Measurements from ENCODE around the gene SCRN2.
A peak's percentile ranks its signal among the peaks of the same experiment; 100 is the strongest.

Gene SCRN2

GRCh38 chr17:47879028-47879585 lies 38.0 kb upstream of the SCRN2 start:
- Histone ChIP-seq H3K9me3 (ENCODE audit: control insufficient read depth, insufficient read depth, low read depth, low read length) (no peaks in the 10 kb centered on the region), H3K4me1 (ENCODE audit: control insufficient read depth, insufficient read depth, low read length) (peaks cover 40% of the 10 kb centered on the region), H3K4me3 (ENCODE audit: low read depth, low read length) (no peak overlapping the region), H3K27me3 (ENCODE audit: control insufficient read depth, insufficient read depth, low read length) (no peaks in the 10 kb centered on the region; the same call in 1 of the 2 replicates), H3K36me3 (ENCODE audit: control insufficient read depth, insufficient read depth, low read length) (no peaks in the 10 kb centered on the region), H3K27ac (ENCODE audit: low read depth, low read length) (no peak overlapping the region), H3K9ac (ENCODE audit: low read length) (no peak overlapping the region)

GRCh38 chr17:47878203-47879027 lies 37.3 kb upstream of the SCRN2 start:
- Histone ChIP-seq H3K4me3 (ENCODE audit: low read depth, low read length) (no peak overlapping the region), H3K9ac (ENCODE audit: low read length) (no peak overlapping the region), H3K27ac (ENCODE audit: low read depth, low read length) (no peak overlapping the region), H3K27me3 (ENCODE audit: control insufficient read depth, insufficient read depth, low read length) (no peaks in the 10 kb centered on the region; the same call in 1 of the 2 replicates), H3K4me1 (ENCODE audit: control insufficient read depth, insufficient read depth, low read length) (peaks cover 44% of the 10 kb centered on the region), H3K36me3 (ENCODE audit: control insufficient read depth, insufficient read depth, low read length) (no peaks in the 10 kb centered on the region), H3K9me3 (ENCODE audit: control insufficient read depth, insufficient read depth, low read depth, low read length) (no peaks in the 10 kb centered on the region)

- H3K27me3 ChIP-seq (ENCODE audit: control insufficient read depth, insufficient read depth, low read length), result no peaks in the 10 kb centered on the region; the same call in 1 of the 2 replicates
- no peak overlapping the region for H3K4me3 ChIP-seq (ENCODE audit: low read depth, low read length)
- H3K4me1 ChIP-seq (ENCODE audit: control insufficient read depth, insufficient read depth, low read length), result peaks cover 53% of the 10 kb centered on the region
- H3K9ac ChIP-seq (ENCODE audit: low read length), result no peak overlapping the region
- no peaks in the 10 kb centered on the region for H3K9me3 ChIP-seq (ENCODE audit: control insufficient read depth, insufficient read depth, low read depth, low read length)
- no peaks in the 10 kb centered on the region for H3K36me3 ChIP-seq (ENCODE audit: control insufficient read depth, insufficient read depth, low read length)
- H3K27ac ChIP-seq (ENCODE audit: low read depth, low read length), result no peak overlapping the region
Measured at GRCh38 chr17:47877368-47878034, 36.4 kb upstream of the SCRN2 start.

GRCh38 chr17:47875011-47875985 lies 34.2 kb upstream of the SCRN2 start:
- Histone ChIP-seq H3K27me3 (ENCODE audit: control insufficient read depth, insufficient read depth, low read length) (peaks cover 16% of the 10 kb centered on the region), H3K9ac (ENCODE audit: low read length) (no peak overlapping the region), H3K4me3 (ENCODE audit: low read depth, low read length) (no peak overlapping the region), H3K4me1 (ENCODE audit: control insufficient read depth, insufficient read depth, low read length) (peaks cover 59% of the 10 kb centered on the region), H3K9me3 (ENCODE audit: control insufficient read depth, insufficient read depth, low read depth, low read length) (no peaks in the 10 kb centered on the region), H3K36me3 (ENCODE audit: control insufficient read depth, insufficient read depth, low read length) (no peaks in the 10 kb centered on the region), H3K27ac (ENCODE audit: low read depth, low read length) (no peak overlapping the region)

- Histone ChIP-seq H3K4me3 (ENCODE audit: low read depth, low read length) (peak overlapping the region; percentile 61), H3K9me3 (ENCODE audit: control insufficient read depth, insufficient read depth, low read depth, low read length) (no peaks in the 10 kb centered on the region), H3K36me3 (ENCODE audit: control insufficient read depth, insufficient read depth, low read length) (no peaks in the 10 kb centered on the region), H3K9ac (ENCODE audit: low read length) (no peak overlapping the region), H3K27me3 (ENCODE audit: control insufficient read depth, insufficient read depth, low read length) (peaks cover 25% of the 10 kb centered on the region), H3K4me1 (ENCODE audit: control insufficient read depth, insufficient read depth, low read length) (peaks cover 65% of the 10 kb centered on the region), H3K27ac (ENCODE audit: low read depth, low read length) (no peak overlapping the region)
Measured at GRCh38 chr17:47873200-47874090, 32.4 kb upstream of the SCRN2 start.

GRCh38 chr17:47872651-47873161 lies 31.6 kb upstream of the SCRN2 start:
- Histone ChIP-seq H3K36me3 (ENCODE audit: control insufficient read depth, insufficient read depth, low read length) (no peaks in the 10 kb centered on the region), H3K9me3 (ENCODE audit: control insufficient read depth, insufficient read depth, low read depth, low read length) (no peaks in the 10 kb centered on the region), H3K4me3 (ENCODE audit: low read depth, low read length) (peak overlapping the region; percentile 61), H3K9ac (ENCODE audit: low read length) (peak overlapping the region; percentile 18), H3K27me3 (ENCODE audit: control insufficient read depth, insufficient read depth, low read length) (peaks cover 32% of the 10 kb centered on the region), H3K27ac (ENCODE audit: low read depth, low read length) (peak overlapping the region; percentile 37; the same call in 1 of the 2 replicates), H3K4me1 (ENCODE audit: control insufficient read depth, insufficient read depth, low read length) (peaks cover 57% of the 10 kb centered on the region)

GRCh38 chr17:47872019-47872650 lies 31.1 kb upstream of the SCRN2 start:
- H3K27ac ChIP-seq (ENCODE audit: low read depth, low read length), result peak overlapping the region; percentile 37; the same call in 1 of the 2 replicates
- no peak overlapping the region for H3K9ac ChIP-seq (ENCODE audit: low read length)
- peaks cover 52% of the 10 kb centered on the region for H3K4me1 ChIP-seq (ENCODE audit: control insufficient read depth, insufficient read depth, low read length)
- peak overlapping the region; percentile 61 for H3K4me3 ChIP-seq (ENCODE audit: low read depth, low read length)
- no peaks in the 10 kb centered on the region for H3K9me3 ChIP-seq (ENCODE audit: control insufficient read depth, insufficient read depth, low read depth, low read length)
- H3K27me3 ChIP-seq (ENCODE audit: control insufficient read depth, insufficient read depth, low read length), result peaks cover 36% of the 10 kb centered on the region
- H3K36me3 ChIP-seq (ENCODE audit: control insufficient read depth, insufficient read depth, low read length), result no peaks in the 10 kb centered on the region

- Histone ChIP-seq H3K36me3 (ENCODE audit: control insufficient read depth, insufficient read depth, low read length) (no peaks in the 10 kb centered on the region), H3K9me3 (ENCODE audit: control insufficient read depth, insufficient read depth, low read depth, low read length) (no peaks in the 10 kb centered on the region), H3K4me1 (ENCODE audit: control insufficient read depth, insufficient read depth, low read length) (peaks cover 54% of the 10 kb centered on the region), H3K27ac (ENCODE audit: low read depth, low read length) (no peak overlapping the region), H3K9ac (ENCODE audit: low read length) (no peak overlapping the region), H3K27me3 (ENCODE audit: control insufficient read depth, insufficient read depth, low read length) (peaks cover 39% of the 10 kb centered on the region), H3K4me3 (ENCODE audit: low read depth, low read length) (no peak overlapping the region)
Measured at GRCh38 chr17:47871048-47871447, 30.0 kb upstream of the SCRN2 start.

GRCh38 chr17:47870056-47870455 lies 29.0 kb upstream of the SCRN2 start:
- H3K36me3 ChIP-seq (ENCODE audit: control insufficient read depth, insufficient read depth, low read length), result no peaks in the 10 kb centered on the region
- H3K4me3 ChIP-seq (ENCODE audit: low read depth, low read length), result no peak overlapping the region
- no peak overlapping the region for H3K9ac ChIP-seq (ENCODE audit: low read length)
- peaks cover 48% of the 10 kb centered on the region for H3K27me3 ChIP-seq (ENCODE audit: control insufficient read depth, insufficient read depth, low read length)
- no peaks in the 10 kb centered on the region for H3K9me3 ChIP-seq (ENCODE audit: control insufficient read depth, insufficient read depth, low read depth, low read length)
- H3K4me1 ChIP-seq (ENCODE audit: control insufficient read depth, insufficient read depth, low read length), result peaks cover 45% of the 10 kb centered on the region
- no peak overlapping the region for H3K27ac ChIP-seq (ENCODE audit: low read depth, low read length)
